TTC549 (cell line): ENCODE results near the gene OSTC.
"Not testable (repeated sequence)": the region's sequence is repeated elsewhere in the genome, so short reads cannot be mapped to it uniquely, and the experiment has no call there.

ENCODE experiments used
- FAIRE-seq: peaks from 2 replicates; lab custom pipeline; 2012; peaks lifted over from hg19 to GRCh38; lab: Jason Lieb, UNC

The OSTC gene

DNA sequence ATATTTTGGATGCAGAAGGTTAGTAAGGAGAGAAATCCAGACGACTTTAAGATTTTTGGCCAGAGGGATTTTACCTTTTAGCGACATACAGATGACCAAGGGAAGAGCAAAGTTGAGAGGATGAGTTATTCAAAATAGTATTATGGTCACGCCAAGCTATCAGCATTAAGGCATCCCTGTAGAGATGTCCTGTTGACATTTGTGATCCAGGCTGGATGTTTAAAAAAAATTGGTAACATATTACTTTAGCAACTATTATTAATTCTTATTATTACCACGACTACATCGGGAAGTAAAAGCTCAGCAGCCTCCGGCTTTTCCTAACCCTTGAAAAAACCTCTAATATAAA is 562 bp upstream of the OSTC start:
- no peak for FAIRE-seq

DNA sequence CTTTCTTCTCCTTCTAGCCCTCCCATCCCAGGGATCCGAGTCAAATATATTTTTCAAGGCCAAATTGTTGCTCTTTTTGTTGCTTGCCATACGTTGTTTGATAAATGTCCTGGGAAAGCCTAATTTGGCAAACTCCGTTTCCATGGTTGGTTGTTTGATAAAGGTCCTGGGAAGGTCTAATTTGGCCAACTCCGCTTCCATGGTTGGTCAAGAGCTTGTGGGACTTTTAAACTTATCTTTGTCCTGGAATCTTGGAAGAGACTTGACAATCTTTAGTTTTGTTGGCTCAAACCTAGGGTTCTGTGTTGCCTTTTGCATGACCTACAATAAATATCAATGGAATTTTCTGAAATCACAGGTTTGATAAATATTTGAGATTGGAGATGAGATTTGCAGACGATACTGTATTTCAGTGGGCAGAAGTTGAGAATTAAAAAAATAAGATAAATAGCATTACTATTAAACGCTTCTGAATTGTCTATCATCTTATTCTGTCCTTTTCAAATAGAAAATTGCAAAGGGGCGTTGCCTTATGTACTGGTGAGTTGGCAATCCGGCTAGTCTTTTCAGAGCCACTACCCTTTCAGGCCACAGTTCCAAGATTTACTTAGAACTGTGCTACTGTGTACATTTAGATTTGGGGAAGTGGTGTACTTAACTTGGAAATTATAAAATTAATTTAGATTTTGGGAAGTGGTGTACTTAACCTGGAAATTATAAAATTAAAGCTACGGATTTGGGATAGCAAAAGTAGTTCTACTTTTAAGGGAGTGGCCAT is 804 bp downstream of the OSTC start:
- FAIRE-seq, result no peak

DNA sequence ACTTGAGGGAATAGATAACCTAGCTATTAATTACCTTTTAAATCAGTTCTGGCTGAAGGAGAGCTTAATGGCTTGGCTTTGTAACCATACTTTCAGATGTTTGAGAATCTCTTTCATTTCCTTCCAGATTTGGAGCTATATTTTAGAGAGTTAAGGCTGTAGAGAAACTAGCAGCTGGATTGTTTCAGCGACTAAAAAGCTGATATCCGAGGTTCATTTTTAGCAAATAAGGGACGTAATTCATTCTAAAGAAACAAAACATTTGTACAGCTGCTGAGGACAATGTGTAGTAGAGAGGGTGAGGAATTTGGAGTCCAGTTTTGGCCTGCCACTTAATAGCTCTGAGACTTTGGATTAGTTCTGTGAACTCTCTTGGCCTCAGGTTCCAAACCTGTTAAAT is 12.2 kb downstream of the OSTC start:
- no peak for FAIRE-seq

DNA sequence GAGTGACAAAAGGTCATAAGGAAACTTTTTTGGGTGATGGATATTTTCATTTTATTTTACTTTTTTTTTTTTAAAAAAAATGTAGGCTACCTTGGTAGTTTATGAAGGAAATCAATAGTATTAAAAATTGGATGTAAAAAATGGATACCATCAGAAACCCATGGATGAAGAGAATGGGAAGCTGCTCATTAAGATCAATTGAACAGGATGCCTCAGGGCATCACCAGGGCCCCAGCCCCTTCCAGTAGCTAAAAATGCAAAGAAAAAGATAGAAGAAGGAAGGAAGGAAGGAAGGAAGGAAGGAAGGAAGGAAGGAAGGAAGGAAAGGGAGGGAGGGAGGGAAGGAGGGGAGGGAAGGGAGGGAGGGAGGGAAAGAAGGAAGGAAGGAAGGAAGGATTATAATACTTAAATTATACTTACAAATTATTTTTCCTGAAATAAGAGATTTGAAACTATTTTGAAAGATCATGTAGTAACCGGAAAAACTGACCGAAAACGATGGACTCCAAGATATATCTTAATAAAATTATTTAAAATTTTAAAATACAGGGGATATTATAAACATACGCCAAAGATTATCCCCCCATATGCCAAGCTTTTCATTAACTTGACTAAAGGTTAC is 24.1 kb downstream of the OSTC start:
- FAIRE-seq, result no peak

DNA sequence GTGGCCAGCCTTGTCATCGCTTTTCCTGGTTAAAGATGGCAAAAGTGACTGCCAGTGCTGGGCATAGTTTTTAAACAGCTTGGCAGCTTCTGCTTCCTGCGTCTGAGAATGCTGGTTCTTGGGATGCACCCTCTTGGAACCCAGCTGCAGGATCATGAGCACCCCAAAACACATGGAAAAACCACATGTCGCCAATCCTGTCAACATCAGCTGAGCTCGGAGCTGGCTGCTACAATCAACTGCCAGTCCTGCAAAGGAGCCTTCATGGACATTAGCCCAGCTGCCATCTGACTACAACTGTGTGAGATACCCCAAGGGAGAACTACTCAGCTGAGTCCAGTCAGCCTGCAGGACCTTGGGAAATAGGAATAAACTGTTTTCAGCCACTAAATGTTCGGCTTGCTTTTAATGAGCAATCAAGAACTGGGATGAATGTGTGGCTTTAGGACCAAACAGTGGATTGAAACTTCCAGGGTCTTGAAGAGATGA is 31.0 kb downstream of the OSTC start:
- FAIRE-seq, result no peak

DNA sequence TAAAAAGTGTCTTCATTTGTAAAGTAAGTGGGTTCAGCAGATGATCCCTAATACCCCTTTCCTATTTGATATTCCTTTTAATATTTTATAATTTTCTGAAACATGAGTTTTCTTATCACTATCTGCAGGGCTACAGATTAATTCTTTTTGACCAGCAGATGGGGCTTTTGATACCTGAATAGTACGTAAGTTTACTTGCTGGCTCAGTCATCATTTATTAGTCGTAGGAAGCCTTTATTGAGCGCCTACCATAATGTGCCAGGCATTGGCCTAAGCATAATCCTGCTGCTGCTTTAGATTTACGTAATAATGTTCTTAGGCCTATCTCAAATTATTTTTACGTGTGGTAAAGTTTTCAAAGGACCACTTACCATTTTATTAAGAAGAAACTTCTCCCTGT is 33.1 kb downstream of the OSTC start:
- FAIRE-seq, result no peak

DNA sequence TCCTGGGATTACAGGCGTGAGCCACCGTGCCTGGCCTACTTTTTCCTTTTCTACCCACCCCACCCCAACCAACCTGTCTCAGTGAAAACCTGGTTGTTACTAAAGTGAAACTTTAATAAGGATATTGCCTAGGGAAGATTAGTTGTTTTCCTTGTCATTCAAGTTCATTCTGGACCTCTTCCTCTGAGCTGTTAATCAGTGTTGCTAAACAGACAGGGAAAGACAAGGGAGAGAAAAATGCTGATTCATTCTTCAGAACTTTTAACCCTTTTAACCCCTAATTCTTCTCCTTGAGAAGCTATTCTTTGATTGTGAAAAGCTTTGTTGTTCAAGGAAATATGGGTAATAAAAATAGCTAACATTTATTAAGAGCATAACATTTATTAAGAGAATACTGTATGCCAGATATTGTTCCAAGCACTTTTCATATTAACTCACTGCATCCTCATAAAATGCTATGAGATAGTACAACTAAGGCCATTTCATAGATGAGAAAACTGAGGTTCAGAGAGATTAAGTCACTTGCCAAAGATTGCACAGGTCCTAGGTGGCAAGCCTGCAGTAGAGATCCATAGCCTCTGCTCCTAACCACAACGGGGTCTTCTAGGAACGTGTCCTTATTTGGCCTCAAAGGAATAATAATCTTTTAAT is 34.8 kb downstream of the OSTC start:
- FAIRE-seq, result no peak

DNA sequence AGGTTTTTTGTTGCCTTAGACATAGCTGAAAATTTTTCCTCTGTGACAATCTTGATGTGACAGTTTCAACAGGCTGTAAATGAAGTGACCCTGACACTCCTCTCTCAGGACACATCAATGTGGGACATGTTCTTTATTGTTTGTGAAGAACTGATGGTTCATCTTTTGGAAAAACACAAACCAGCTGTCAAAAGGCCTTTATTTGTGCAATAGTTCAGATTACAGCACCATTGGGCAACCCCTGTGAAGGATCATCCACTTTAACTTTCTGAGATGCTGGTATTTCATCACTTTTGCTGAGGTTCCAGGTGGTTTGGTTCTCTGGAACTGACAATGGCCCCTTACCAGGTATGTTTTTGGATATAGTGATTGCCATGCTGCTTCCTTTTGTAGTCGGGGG is 40.3 kb downstream of the OSTC start:
- FAIRE-seq, result no peak

DNA sequence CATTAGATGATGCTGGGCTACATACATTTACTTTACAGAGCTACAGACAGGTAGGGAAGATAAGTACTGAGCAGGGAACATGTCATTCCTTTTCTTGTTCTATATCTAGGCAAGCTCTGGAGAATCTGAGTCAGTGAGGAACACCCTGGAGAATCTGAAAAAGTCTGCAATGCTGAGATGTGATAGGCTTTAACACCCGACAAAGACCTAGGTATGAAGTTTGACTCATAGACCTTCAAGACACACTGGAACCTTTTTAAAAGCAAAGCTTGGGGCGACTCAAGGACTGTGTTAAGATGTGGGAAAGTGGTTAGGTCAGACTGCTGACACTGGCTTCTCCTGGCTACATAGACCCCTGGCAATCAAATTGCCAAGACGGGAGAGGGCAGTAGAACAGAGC is 42.8 kb downstream of the OSTC start:
- FAIRE-seq, result no peak

DNA sequence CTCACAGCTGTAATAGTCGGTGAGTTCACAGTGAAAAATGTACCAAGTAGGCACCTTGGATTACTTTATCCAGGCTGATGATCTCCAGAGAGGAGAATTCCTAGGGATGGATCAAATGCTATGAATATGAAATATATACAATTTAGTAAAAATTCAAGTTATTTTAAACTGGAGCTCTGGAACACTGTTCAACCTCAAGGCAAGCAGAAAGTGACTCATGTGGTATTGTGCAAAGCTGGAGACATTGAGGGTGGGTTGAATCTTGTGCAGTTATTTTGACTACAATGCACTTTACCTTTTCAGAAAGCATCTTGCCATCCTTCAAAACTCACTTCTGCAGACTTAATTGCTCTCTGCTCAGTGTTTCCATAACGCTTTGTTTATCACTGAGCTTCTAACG is 43.4 kb downstream of the OSTC start:
- FAIRE-seq, result no peak

DNA sequence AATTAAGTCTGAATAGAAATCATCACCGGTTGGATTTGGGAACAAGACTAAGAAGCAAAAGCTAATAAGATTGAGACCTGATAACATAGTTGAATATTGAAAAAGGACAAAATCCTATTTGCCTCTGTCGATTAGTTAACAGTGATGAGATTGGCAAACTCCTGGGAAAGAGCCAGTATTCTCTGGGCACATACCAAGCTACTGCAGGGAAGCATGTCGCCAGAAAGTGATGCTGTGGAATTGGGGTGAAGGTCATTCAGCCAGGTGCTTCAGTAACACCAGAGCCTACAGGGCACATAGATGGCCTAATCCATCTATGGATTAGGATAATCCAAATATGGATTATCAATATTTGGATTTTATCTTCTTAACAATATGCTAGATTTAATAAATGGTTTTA is 44.0 kb downstream of the OSTC start:
- FAIRE-seq, result no peak

DNA sequence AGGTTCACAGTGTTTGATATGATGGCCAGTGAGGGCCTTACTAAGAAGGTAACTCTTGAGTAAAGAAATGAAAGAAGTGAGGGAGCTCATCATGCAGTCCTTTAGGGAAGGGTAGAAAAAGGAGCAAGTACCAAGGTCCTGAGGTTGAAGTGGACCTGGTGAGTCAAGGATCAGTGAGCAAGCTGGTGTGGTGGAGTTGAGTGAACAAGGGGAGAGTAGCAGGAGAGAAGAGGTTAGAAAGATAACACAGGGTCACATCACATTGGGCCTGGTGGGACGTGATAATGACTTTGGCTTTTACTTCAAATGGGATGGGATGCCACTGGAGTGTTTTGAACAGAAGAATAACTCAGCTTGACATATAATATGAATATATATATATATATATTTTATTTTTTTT is 44.7 kb downstream of the OSTC start:
- FAIRE-seq, result no peak

DNA sequence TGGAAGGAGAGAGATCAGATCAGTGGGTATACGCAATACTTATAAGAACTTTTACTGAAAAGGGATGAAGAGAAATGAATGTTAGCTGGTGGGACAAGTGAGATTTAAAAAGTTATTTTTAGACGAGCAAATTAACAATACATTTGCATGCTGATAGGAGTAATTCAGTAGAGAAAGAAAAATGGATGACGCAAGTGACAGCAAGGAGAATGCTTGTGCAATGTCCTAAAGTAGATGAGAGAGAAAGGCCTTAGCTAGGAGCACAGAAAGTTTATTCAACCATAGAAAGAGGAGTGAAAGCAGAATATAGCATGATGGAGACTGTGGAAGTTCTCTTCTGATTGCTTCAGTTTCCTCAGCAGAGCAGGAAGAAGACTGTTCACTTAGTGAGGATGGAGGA is 45.8 kb downstream of the OSTC start:
- no peak for FAIRE-seq

DNA sequence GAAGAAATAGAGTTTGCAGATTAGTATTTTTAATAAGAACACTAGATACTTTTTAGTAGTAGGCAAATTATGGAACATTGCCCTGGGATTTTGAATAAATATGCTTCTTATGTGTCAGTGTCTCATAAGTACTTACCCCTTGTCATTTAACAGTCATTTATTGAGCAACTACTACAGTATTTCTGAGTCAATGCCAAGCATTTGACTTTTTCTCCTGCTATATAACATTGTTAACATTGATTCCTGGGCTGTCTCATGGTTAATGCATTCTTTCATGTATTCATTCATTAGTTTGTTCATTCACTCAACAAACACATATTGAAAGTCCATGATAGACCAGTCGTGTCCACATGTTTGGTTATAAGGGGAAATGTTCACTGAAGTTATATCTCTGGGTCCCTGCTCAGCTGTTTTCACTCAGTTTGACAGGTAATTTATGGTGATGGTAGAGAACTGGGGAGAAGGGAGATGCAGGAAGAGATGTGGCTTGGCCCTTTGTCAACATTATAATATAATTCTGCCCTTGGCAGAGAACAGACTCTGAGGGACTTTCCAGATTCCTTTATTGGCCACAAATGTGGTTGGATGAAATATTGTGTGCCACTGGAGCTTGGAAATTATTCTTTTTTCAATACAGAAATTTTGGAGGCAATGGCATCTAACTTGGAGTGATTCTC is 49.8 kb downstream of the OSTC start:
- FAIRE-seq, result no peak

DNA sequence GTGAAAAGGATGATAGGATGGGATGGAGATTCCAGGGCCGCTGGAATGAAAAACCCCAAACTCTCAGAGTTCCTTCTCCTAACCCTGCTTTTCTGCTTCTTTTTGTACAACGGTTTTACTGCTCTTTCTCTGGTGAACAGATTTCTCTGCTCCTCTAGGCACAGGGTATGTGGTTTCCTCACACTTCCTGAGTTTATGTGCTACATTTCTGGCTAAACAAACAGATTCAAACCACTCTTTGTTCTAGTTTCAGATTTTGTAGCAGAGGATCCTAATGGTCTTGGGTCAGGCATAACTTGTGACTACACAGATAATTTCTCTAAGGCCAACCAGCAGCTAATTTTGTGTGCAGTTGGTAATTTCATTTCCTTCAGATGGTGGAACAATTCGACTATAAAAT is 52.6 kb downstream of the OSTC start:
- no peak for FAIRE-seq

DNA sequence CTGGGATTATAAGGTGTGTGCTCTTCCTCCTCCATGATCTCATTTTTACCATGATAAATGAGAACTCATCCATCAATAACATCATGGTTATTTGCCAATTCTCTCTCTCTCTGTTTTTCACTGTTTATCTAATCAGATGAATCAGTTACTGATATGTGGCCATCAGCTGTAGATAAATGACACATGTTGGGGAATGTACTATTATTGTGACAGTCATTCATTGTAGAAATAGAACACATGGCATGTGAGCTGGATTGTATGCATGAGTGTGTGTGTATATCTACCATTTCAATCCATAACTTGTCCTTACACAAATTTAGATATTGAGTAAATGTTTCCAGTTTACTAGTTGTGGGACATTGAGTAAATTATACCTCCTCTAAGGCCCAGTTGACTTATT is 53.0 kb downstream of the OSTC start:
- no peak for FAIRE-seq

DNA sequence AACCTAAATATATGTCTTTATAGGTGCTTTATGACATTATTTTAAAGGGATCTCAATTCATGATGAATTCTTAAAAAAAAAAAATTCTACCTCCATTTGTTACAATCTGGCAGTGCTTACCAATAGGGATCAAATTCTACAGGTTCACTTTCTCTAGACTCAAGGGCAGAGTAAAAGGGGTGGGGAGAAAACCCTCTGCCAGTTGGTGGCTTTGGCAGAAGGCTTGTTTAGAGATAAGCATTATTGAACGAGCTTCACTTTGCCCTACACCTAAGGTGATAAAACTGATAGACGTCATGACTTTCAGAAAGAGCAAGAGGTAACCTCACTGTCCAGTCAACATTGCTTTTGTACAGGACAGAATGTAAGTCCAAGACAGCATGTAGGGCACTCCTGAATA is 53.6 kb downstream of the OSTC start:
- FAIRE-seq, result no peak

DNA sequence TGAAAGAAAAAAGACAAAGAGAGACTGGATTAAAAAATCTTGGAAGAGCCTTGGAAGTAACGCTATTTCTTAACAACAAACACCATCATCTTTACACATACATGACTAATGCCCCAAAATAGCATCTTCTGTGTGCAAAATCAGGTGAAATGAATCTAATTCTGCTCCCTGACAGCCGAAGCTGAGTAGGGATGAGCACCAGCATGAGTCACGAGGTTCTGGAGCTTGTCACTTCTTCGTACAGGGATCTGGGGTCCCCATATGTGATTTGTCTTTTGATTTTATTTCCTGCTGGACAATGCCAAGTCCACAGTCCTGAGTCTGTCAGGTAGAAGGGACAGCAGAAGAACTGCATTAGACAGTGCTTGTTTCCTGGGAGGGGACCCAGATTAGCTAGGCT is 55.9 kb downstream of the OSTC start:
- no peak for FAIRE-seq

DNA sequence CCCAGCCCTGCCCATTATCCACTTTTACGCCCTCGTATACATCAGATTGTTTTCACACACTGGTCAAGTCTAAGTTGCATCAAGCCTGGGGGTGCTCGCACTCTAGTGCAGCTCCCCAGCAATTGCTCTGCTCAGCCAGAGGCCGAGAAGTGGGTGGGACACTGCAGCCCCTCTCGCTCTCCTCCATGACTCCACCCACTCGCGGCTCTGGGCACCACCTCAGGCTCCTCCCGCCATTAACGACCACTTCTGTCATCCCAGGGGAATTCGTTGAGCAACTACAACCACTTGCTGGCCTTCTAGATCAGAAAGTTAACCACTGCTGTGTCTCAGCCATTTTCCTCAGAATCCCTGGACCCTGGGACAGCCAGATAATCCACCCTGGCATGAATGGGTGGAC is 58.8 kb downstream of the OSTC start:
- FAIRE-seq, result no peak

DNA sequence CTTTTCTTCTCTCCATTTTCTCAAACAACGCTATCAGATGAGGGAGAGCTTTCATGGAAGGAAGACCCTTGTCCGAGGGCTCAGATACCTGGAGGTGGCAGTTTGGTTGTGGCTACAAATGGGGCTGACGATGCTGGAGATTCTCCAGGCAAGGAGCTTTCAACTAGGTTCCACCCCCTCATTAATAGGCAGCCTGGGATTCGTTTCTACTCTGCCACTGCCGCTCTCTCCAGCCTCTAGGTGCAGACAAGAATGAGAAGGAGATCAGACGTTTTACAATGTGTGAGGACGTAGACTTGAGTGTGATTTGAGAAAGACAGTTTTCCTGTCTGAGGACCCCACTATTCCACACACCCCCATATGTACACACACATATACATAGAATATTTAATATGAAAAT is 59.3 kb downstream of the OSTC start:
- no peak for FAIRE-seq

DNA sequence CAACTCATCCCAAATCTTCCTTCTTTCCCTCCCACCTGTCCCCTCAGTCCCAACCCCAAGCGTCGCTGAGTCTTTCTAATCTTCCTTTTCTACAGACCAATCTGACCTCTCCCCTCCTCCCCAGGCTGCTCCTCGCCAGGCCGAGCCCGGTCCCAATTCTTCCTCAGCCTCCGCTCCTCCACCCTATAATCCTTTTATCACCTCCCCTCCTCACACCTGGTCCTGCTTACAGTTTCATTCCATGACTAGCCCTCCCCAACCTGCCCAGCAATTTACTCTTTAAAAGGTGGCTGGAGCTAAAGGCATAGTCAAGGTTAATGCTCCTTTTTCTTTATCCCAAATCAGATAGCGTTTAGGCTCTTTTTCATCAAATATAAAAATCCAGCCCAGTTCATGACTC is 60.2 kb downstream of the OSTC start:
- not testable (repeated sequence) for FAIRE-seq

DNA sequence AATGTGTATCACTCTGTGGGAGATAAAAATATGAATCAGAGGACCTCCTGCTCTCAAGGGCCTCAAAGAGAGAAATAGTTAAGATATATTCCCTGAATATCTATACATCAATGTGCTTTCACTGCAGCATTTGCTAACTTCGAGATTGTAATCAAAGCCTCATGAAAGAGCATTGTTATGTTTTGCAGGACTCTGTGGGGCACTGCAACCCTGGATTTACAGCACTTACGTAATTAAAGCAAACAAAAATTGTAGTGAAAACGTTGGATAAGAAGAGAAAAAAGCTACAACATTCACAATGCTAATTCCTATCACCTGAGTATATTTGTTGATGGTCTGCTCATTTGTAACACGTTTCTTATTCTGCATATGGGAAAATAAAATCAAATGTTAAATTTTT is 64.5 kb downstream of the OSTC start:
- FAIRE-seq, result no peak

DNA sequence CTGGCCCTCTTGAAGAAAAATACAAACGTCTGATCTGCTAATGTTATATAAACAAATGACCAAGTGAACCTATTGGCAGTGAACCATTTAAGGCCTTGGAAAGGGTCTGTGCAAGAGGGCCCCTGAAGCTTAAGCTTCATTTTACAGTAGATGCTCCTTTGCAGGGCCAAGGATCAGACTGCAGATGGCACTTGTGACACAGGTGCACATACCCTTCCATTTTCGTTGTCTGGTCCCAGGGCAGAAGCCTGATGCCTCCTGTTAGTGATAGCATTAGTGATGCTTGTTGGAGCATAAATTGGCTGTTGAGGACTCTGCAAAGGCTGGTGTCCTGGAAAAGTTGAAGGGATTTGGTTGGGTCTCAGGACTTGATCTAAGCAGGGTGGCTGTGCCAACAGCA is 65.9 kb downstream of the OSTC start:
- no peak for FAIRE-seq
